Fibroblast of lung (primary cell): ENCODE measurements around the gene SORCS3.

ENCODE experiments used
- CTCF ChIP-seq, 2 donors: IDR thresholded peaks in 1 of 2; conservative IDR thresholded peaks in 1 of 2; 1 replicate in 1 of 2; 2 replicates in 1 of 2; pipeline ENCODE4 v1.5.1; 2011 to 2012; ENCODE audit warnings: low read length in 2 of 2, control low read depth in 1 of 2, inconsistent platforms in 1 of 2, low read depth in 1 of 2, mild to moderate bottlenecking in 1 of 2
- EZH2 ChIP-seq: IDR thresholded peaks from 2 replicates; pipeline ENCODE4 v1.5.1; 2012; ENCODE audit warnings: low read length, control low read depth, mild to moderate bottlenecking; ENCODE audit errors: missing control alignments

- no peak for TF ChIP-seq CTCF (conservative IDR thresholded peaks at IDR 0.05 in 1 of 2, IDR thresholded peaks at IDR 0.05 in 1 of 2; ENCODE audit: low read depth in 1 of 2, low read length in 2 of 2)
- no peak for TF ChIP-seq EZH2
These were observed 125.3 kb downstream of the SORCS3 start for GRCh38 chr10:104766341-104766740.
